Esophagus squamous epithelium (tissue), 5 donors: Measurements from ENCODE around the gene PLCB1. TPM values are rescaled to one million over a fixed set of nuclear protein-coding genes. Genes with fewer than 3 reads are reported as not detected.

Experiments used
- DNase-seq: peaks from one replicate; lab custom pipeline; 2025; lab: John Stamatoyannopoulos, UW
- H3K27ac ChIP-seq, 4 donors: fragments of 200-600 bp; sonication (generic); one replicate each; pipeline ENCODE4 v1.5.1; 2016 to 2019; ENCODE audit warnings: mild to moderate bottlenecking in 1 of 4
- H3K27me3 ChIP-seq, 4 donors: fragments of 200-600 bp; sonication (generic); 1 replicate in 3 of 4; 2 replicates in 1 of 4; pipeline versions ENCODE4 v1.5.1 to v1.6.0; 2017 to 2021; ENCODE audit warnings: antibody characterized with exemption in 1 of 4
- H3K36me3 ChIP-seq, 3 donors: fragments of 200-600 bp; sonication (generic); one replicate each; pipeline ENCODE4 v1.5.1; 2016 to 2019
- H3K4me1 ChIP-seq, 3 donors: fragments of 200-600 bp; sonication (generic); one replicate each; pipeline ENCODE4 v1.5.1; 2017 to 2019
- H3K4me3 ChIP-seq, 4 donors: fragments of 200-600 bp; sonication (generic); 1 replicate in 3 of 4; 2 replicates in 1 of 4; pipeline ENCODE4 v1.5.1; 2016 to 2019; ENCODE audit warnings: mild to moderate bottlenecking in 2 of 4, moderate library complexity in 1 of 4
- H3K9me3 ChIP-seq, 3 donors: fragments of 200-600 bp; sonication (generic); one replicate each; pipeline ENCODE4 v1.5.1; 2016 to 2019
- POLR2A ChIP-seq, 4 donors: fragments of 450-650 bp; IDR thresholded peaks; one replicate each; pipeline ENCODE4 v1.6.1; 2017; ENCODE audit warnings: antibody characterized with exemption in 4 of 4, mild to moderate bottlenecking in 4 of 4, moderate library complexity in 3 of 4
- WGBS, 2 donors: methylation state at CpG; one replicate each; pipeline ENCODE4 v1.1.5; 2018; 5-methylcytosine and 5-hydroxymethylcytosine counted together
- intact Hi-C: fragments of 100-400 bp; cut with DNase I; formaldehyde crosslinking; loops from one replicate; pipeline ENCODE4 v1.15.0; 2022
- total RNA-seq, 4 donors: library from RNA; depleted of rRNA; stranded (reverse); fragments of >200 nt; gene quantifications; one replicate each; pipeline ENCODE4 v1.1.0, GENCODE V29; 2016
- TF ChIP-seq, protein P1 (sequence below), 6 experiments: fragments of 450-650 bp in 4 of 6; fragments of 200-600 bp in 2 of 6; sonication (generic) in 2 of 6; IDR thresholded peaks; one replicate each; pipeline ENCODE4 v1.5.1; 2016 to 2019; ENCODE audit warnings: antibody characterized with exemption in 6 of 6, mild to moderate bottlenecking in 4 of 6, moderate library complexity in 4 of 6
- donor health status: DM: yes; HTN: yes; CAD: no.

Gene PLCB1
- total RNA-seq, 4 donors from 2014 or later = 1.9 to 20.4 (median 5.0) TPM

DNA sequence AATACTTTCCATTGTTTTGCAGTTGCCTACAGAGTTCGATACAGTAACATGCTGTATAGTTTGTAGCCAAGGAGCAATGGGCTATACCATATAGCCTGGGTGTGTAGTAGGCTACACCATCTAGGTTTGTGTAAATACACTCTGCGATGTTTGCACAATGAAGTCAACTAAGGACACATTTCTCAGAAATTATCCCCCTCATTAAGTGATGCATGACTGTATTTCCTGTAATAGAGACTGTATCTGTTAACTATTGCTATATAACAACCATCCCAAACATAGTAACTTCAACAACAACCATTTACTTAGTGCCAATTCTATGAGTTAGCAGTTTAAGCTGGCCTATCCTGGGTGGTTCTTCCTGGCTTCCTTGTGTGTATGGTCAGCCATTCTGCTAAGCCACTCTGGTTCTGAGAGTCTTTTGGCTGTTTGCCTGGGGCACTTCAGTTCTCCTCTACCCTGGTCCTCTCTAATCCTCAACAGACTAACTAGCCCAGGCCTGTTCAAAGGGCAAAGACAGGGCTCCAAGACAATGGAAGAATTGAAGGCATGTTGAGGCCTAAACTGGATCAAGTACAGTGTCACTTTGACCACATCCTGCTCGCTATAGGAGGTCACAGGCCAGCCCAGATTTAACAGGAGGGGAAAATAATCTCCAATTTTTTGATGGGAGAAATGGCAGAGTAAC lies 124.0 kb downstream of the PLCB1 start:
- Histone ChIP-seq H3K9me3 (no peaks in the 10 kb centered on the region), H3K4me3 (no peak overlapping the region), H3K27ac (no peak overlapping the region), H3K36me3 (no peaks in the 10 kb centered on the region), H3K27me3 (no peaks in the 10 kb centered on the region), H3K4me1 (peaks cover 0 to 20% (median 0%) of the 10 kb centered on the region in 3 donors)
- WGBS, 2 donors = 64 to 74% methylated on average over 3 of the region's 3 CpGs
- intact Hi-C loops = no loop called here
- TF ChIP-seq, protein P1, sequence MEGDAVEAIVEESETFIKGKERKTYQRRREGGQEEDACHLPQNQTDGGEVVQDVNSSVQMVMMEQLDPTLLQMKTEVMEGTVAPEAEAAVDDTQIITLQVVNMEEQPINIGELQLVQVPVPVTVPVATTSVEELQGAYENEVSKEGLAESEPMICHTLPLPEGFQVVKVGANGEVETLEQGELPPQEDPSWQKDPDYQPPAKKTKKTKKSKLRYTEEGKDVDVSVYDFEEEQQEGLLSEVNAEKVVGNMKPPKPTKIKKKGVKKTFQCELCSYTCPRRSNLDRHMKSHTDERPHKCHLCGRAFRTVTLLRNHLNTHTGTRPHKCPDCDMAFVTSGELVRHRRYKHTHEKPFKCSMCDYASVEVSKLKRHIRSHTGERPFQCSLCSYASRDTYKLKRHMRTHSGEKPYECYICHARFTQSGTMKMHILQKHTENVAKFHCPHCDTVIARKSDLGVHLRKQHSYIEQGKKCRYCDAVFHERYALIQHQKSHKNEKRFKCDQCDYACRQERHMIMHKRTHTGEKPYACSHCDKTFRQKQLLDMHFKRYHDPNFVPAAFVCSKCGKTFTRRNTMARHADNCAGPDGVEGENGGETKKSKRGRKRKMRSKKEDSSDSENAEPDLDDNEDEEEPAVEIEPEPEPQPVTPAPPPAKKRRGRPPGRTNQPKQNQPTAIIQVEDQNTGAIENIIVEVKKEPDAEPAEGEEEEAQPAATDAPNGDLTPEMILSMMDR (IDR thresholded peaks at IDR 0.05) = no peak
- TF ChIP-seq POLR2A (IDR thresholded peaks at IDR 0.05) = no peak
- DNase-seq = no peak

DNA sequence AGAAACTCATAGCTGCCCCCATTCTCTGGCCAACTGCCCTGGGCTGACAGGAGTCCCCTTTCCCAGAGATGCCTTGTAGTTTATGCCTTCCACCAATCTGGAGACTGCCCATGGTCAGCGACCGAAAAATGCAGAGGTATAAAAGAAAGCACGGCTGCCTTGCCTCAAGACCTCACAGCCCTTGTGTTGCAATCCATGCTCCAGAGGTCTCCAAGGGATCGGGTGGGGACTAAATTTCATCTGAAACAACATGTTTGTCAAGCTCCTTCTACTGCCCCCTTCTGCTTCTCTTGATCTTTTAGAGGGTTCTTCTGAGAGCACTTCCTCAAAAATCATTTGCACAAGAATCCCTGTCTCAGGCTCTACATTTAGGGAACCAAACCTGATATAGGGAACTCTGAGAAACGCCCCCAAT lies 128.8 kb downstream of the PLCB1 start:
- no peak for DNase-seq
- Histone ChIP-seq H3K4me1 (peaks cover 0 to 7% (median 0%) of the 10 kb centered on the region in 3 donors), H3K27ac (no peak overlapping the region), H3K9me3 (no peaks in the 10 kb centered on the region), H3K27me3 (no peaks in the 10 kb centered on the region), H3K36me3 (no peaks in the 10 kb centered on the region), H3K4me3 (no peak overlapping the region)
- intact Hi-C loops = no loop called here
- WGBS, 2 donors = 17 to 66% methylated on average over 1 to 3 of the region's 5 CpGs
- TF ChIP-seq POLR2A (IDR thresholded peaks at IDR 0.05) = no peak

DNA sequence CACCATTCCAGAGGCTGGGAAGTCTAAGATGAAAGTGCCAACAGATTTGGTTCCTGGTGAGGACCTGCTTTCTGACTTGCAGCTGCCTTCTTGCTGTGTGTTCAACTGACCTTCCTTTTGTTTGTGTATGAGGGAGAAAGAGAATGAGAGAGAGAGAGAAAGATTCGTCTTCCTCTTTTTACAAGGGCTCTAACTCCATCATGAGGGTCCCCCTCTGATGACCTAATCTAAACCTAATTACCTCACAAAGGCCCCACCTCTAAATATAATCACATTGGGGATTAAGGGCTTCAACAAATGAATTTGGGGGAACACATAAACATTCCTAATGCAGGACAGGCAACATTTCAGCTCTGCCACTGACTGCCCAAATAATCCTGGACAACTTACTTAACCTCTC lies 130.7 kb downstream of the PLCB1 start:
- Histone ChIP-seq H3K27me3 (no peaks in the 10 kb centered on the region), H3K4me3 (no peak overlapping the region), H3K4me1 (no peaks in the 10 kb centered on the region), H3K9me3 (no peaks in the 10 kb centered on the region), H3K36me3 (no peaks in the 10 kb centered on the region), H3K27ac (no peak overlapping the region)
- WGBS, 2 donors = 67 to 74% methylated on average over 1 of the region's 1 CpG
- TF ChIP-seq POLR2A (IDR thresholded peaks at IDR 0.05) = no peak
- TF ChIP-seq, protein P1 (IDR thresholded peaks at IDR 0.05) = no peak
- DNase-seq = no peak
- intact Hi-C loops = no loop called here

DNA sequence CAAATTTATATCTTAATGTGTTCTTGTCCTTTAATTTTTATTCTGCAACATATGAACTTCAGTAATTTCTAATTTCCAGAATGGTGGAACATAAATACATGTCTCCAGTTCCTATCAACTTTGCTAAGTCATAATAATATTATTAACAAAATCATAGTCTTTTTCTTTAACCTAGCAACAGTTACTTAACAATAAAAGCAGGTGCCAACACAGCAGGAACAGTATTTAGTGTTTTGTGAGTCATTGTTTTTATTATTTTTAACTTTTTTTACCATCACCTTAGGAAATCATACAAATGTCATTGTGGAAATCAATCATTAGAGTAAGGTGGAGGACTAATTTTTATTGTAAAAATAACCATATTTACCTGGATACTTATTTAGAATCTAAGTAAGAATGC lies 133.5 kb downstream of the PLCB1 start:
- Histone ChIP-seq H3K4me1 (no peaks in the 10 kb centered on the region), H3K9me3 (no peaks in the 10 kb centered on the region), H3K27me3 (no peaks in the 10 kb centered on the region), H3K36me3 (no peaks in the 10 kb centered on the region), H3K27ac (no peak overlapping the region), H3K4me3 (no peak overlapping the region)
- TF ChIP-seq, protein P1 (IDR thresholded peaks at IDR 0.05) = no peak
- TF ChIP-seq POLR2A (IDR thresholded peaks at IDR 0.05) = no peak
- DNase-seq = no peak
- intact Hi-C loops = no loop called here

DNA sequence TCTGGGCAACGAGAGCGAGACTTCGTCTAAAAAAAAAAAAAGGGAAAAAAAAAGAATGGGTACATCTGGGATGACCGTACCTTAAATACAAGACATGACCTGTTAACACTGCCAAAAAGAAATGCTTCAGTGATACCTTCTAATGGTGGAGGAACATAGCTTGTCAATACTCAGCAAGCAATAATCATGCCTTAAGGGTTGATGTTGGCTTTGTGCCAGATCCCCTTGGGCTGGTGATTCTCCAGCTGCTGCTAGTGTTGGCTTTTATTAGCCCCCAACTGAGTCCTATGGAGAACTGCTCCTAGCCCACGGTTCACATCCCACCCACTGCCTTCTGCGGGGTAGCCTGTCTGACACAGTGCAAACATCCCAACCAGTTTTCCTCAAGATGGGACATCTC lies 134.9 kb downstream of the PLCB1 start:
- Histone ChIP-seq H3K36me3 (no peaks in the 10 kb centered on the region), H3K27me3 (no peaks in the 10 kb centered on the region), H3K4me1 (no peaks in the 10 kb centered on the region), H3K9me3 (no peaks in the 10 kb centered on the region), H3K4me3 (no peak overlapping the region), H3K27ac (no peak overlapping the region)
- intact Hi-C loops = no loop called here
- WGBS, 2 donors = 71 to 77% methylated on average over 5 to 6 of the region's 6 CpGs
- TF ChIP-seq, protein P1 (IDR thresholded peaks at IDR 0.05) = no peak
- DNase-seq = no peak
